Measurements from ENCODE around the gene CHI3L1. TPM values are rescaled to one million over a fixed set of nuclear protein-coding genes. Genes with fewer than 3 reads are reported as not detected.

CHI3L1 gene
- total and polyA plus RNA-seq, 4 donors, result 1.1 to 14.2 (median 1.9) TPM

GRCh38 chr1:203171341-203172183, 14.9 kb downstream of the CHI3L1 start:
- H3K9me3 ChIP-seq (ENCODE audit: control insufficient read depth, insufficient read depth, low read length), result no peaks in the 10 kb centered on the region
- no peak overlapping the region for H3K27ac ChIP-seq (ENCODE audit: low read depth, low read length)
- peaks cover 5% of the 10 kb centered on the region for H3K4me1 ChIP-seq (ENCODE audit: control insufficient read depth, insufficient read depth, low read length)
- no peaks in the 10 kb centered on the region for H3K27me3 ChIP-seq (ENCODE audit: control insufficient read depth, insufficient read depth, low read length)
- no peak for DNase-seq (ENCODE audit: low read depth in 4 of 6, low spot score in 6 of 6)
- H3K4me3 ChIP-seq (ENCODE audit: low read depth, low read length), result no peak overlapping the region
- peaks cover 34% of the 10 kb centered on the region for H3K36me3 ChIP-seq (ENCODE audit: control insufficient read depth, insufficient read depth, low read length)
- 95% methylated on average over 22 of the region's 22 CpGs for WGBS (ENCODE audit: insufficient coverage)

DNA sequence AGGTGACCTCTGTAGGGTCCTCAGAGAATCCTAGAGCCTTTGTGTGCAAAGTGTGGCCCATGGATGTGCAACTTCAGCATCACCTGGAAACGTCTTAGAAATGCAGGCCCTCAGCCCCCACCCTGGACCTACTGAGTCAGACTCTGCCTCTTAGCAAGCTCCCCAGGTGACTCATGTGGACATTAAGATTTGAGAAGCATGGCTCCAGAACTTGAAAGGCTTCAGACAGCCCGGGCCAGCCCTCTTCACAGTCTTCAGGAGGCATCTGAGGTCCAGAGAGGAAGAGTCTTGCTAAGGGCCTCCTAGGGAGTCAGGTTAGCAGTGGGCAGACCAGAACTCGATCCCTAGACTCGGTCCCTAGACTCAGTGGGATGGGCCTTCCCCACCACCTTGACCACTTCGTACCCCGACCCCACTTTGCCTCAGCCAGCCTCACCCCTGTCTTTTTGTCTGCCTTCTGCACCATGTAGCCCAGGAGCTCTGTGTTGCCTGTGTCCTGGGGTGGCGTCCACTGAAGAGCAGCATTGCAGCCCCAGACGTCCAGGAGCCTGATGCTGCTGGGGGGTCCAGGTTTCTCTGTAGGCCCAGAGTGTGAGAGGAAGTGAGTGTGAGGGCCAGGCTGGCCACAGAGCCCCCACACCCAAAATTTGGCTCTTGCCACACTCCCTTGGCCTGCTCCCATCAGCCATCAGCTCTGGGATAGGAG, 15.7 kb downstream of the CHI3L1 start:
- H3K27me3 ChIP-seq (ENCODE audit: control insufficient read depth, insufficient read depth, low read length), result no peaks in the 10 kb centered on the region
- no peak for DNase-seq (ENCODE audit: low read depth in 4 of 6, low spot score in 6 of 6)
- H3K4me1 ChIP-seq (ENCODE audit: control insufficient read depth, insufficient read depth, low read length), result peaks cover 5% of the 10 kb centered on the region
- H3K27ac ChIP-seq (ENCODE audit: low read depth, low read length), result no peak overlapping the region
- H3K4me3 ChIP-seq (ENCODE audit: low read depth, low read length), result no peak overlapping the region
- peaks cover 42% of the 10 kb centered on the region for H3K36me3 ChIP-seq (ENCODE audit: control insufficient read depth, insufficient read depth, low read length)
- no peaks in the 10 kb centered on the region for H3K9me3 ChIP-seq (ENCODE audit: control insufficient read depth, insufficient read depth, low read length)
- 90% methylated on average over 8 of the region's 8 CpGs for WGBS (ENCODE audit: insufficient coverage)

- Histone ChIP-seq H3K27ac (ENCODE audit: low read depth, low read length) (no peak overlapping the region), H3K9me3 (ENCODE audit: control insufficient read depth, insufficient read depth, low read length) (no peaks in the 10 kb centered on the region)
Measured at GRCh38 chr1:203169770-203170520, 16.6 kb downstream of the CHI3L1 start.

GRCh38 chr1:203168991-203169390, 17.5 kb downstream of the CHI3L1 start:
- H3K27ac ChIP-seq (ENCODE audit: low read depth, low read length), result no peak overlapping the region

More at GRCh38 chr1:203169770-203170520, 16.6 kb downstream of the CHI3L1 start:
- no peaks in the 10 kb centered on the region for H3K4me1 ChIP-seq (ENCODE audit: control insufficient read depth, insufficient read depth, low read length)
- no peak for DNase-seq (ENCODE audit: low read depth in 4 of 6, low spot score in 6 of 6)
- H3K4me3 ChIP-seq (ENCODE audit: low read depth, low read length), result no peak overlapping the region
- peaks cover 50% of the 10 kb centered on the region for H3K36me3 ChIP-seq (ENCODE audit: control insufficient read depth, insufficient read depth, low read length)
- no peaks in the 10 kb centered on the region for H3K27me3 ChIP-seq (ENCODE audit: control insufficient read depth, insufficient read depth, low read length)
- 90% methylated on average over 12 of the region's 21 CpGs for WGBS (ENCODE audit: insufficient coverage)

GRCh38 chr1:203168256-203168786, 18.2 kb downstream of the CHI3L1 start:
- H3K36me3 ChIP-seq (ENCODE audit: control insufficient read depth, insufficient read depth, low read length), result peaks cover 51% of the 10 kb centered on the region
- no peak overlapping the region for H3K27ac ChIP-seq (ENCODE audit: low read depth, low read length)
- no peaks in the 10 kb centered on the region for H3K4me1 ChIP-seq (ENCODE audit: control insufficient read depth, insufficient read depth, low read length)
- no peak for DNase-seq (ENCODE audit: low read depth in 4 of 6, low spot score in 6 of 6)
- no peaks in the 10 kb centered on the region for H3K9me3 ChIP-seq (ENCODE audit: control insufficient read depth, insufficient read depth, low read length)
- no peaks in the 10 kb centered on the region for H3K27me3 ChIP-seq (ENCODE audit: control insufficient read depth, insufficient read depth, low read length)
- WGBS (ENCODE audit: insufficient coverage), result 96% methylated on average over 5 of the region's 12 CpGs
- no peak overlapping the region for H3K4me3 ChIP-seq (ENCODE audit: low read depth, low read length)

More at GRCh38 chr1:203168991-203169390, 17.5 kb downstream of the CHI3L1 start:
- H3K4me1 ChIP-seq (ENCODE audit: control insufficient read depth, insufficient read depth, low read length), result no peaks in the 10 kb centered on the region
- 95% methylated on average over 3 of the region's 9 CpGs for WGBS (ENCODE audit: insufficient coverage)
- no peaks in the 10 kb centered on the region for H3K27me3 ChIP-seq (ENCODE audit: control insufficient read depth, insufficient read depth, low read length)
- no peaks in the 10 kb centered on the region for H3K9me3 ChIP-seq (ENCODE audit: control insufficient read depth, insufficient read depth, low read length)
- peaks cover 51% of the 10 kb centered on the region for H3K36me3 ChIP-seq (ENCODE audit: control insufficient read depth, insufficient read depth, low read length)
- DNase-seq (ENCODE audit: low read depth in 4 of 6, low spot score in 6 of 6), result no peak
- no peak overlapping the region for H3K4me3 ChIP-seq (ENCODE audit: low read depth, low read length)

DNA sequence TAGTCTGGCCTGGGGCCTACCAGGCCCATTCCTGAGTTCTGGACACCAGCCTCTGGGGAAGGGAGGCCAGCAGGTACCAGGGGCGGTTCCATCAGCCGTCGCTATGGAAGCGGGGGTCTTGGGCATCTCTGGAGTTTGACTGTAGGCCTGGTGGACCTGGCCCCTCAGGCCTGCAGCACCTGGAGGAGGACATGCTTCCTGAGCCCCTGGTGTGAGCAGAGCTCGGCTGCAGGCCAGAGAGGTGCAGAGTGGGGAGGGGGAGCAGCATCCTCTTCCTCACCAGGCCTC, 18.6 kb downstream of the CHI3L1 start:
- 87% methylated on average over 5 of the region's 5 CpGs for WGBS (ENCODE audit: insufficient coverage)
- H3K4me3 ChIP-seq (ENCODE audit: low read depth, low read length), result no peak overlapping the region
- no peak for DNase-seq (ENCODE audit: low read depth in 4 of 6, low spot score in 6 of 6)
- H3K4me1 ChIP-seq (ENCODE audit: control insufficient read depth, insufficient read depth, low read length), result no peaks in the 10 kb centered on the region
- H3K27ac ChIP-seq (ENCODE audit: low read depth, low read length), result no peak overlapping the region
- peaks cover 52% of the 10 kb centered on the region for H3K36me3 ChIP-seq (ENCODE audit: control insufficient read depth, insufficient read depth, low read length)
- H3K9me3 ChIP-seq (ENCODE audit: control insufficient read depth, insufficient read depth, low read length), result no peaks in the 10 kb centered on the region
- no peaks in the 10 kb centered on the region for H3K27me3 ChIP-seq (ENCODE audit: control insufficient read depth, insufficient read depth, low read length)

DNA sequence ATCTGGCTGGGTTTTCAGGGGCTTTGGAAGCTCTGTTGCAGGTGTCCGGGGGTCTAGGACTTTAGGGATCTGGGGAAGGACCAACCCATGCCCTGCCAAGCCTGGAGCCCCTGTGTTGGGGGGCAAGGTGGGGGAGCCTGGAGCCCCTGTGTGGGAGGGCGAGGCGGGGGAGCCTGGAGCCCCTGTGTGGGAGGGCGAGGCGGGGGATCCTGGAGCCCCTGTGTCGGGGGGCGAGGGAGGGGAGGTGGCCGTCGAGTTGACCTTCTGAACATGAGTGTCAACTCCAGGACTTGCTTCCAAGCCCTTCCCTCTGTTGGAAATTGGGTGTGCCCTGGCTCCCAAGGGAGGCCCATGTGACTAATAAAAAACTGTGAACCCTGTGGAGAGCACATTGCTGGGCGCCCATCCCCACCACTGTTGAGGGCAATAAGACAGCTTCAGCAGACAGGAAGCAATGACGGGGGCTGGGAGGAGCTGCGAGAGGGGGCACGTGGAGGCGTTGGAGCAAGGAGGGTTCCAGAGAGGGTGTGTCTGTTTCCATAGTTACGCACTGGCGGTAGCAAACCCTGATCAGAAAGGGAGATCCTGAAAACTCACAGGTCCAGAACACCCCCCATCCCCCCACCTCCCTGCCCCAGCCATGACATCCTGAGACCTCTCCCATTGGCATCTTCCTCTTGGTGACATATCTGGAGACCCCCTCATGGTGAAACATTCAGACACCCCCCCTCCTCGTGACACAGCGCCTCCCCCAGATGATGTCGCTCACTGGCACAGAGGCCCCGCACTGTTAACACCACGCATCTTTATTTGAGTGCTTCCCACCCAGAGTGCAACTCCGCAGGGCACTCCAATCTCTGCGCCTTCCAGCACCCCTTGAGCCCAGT, 19.2 kb downstream of the CHI3L1 start:
- H3K36me3 ChIP-seq (ENCODE audit: control insufficient read depth, insufficient read depth, low read length), result peaks cover 57% of the 10 kb centered on the region
- WGBS (ENCODE audit: insufficient coverage), result 85% methylated on average over 14 of the region's 23 CpGs
- H3K4me3 ChIP-seq (ENCODE audit: low read depth, low read length), result no peak overlapping the region
- no peaks in the 10 kb centered on the region for H3K4me1 ChIP-seq (ENCODE audit: control insufficient read depth, insufficient read depth, low read length)
- H3K9me3 ChIP-seq (ENCODE audit: control insufficient read depth, insufficient read depth, low read length), result no peaks in the 10 kb centered on the region
- no peak for DNase-seq (ENCODE audit: low read depth in 4 of 6, low spot score in 6 of 6)
- no peaks in the 10 kb centered on the region for H3K27me3 ChIP-seq (ENCODE audit: control insufficient read depth, insufficient read depth, low read length)
- H3K27ac ChIP-seq (ENCODE audit: low read depth, low read length), result no peak overlapping the region

DNA sequence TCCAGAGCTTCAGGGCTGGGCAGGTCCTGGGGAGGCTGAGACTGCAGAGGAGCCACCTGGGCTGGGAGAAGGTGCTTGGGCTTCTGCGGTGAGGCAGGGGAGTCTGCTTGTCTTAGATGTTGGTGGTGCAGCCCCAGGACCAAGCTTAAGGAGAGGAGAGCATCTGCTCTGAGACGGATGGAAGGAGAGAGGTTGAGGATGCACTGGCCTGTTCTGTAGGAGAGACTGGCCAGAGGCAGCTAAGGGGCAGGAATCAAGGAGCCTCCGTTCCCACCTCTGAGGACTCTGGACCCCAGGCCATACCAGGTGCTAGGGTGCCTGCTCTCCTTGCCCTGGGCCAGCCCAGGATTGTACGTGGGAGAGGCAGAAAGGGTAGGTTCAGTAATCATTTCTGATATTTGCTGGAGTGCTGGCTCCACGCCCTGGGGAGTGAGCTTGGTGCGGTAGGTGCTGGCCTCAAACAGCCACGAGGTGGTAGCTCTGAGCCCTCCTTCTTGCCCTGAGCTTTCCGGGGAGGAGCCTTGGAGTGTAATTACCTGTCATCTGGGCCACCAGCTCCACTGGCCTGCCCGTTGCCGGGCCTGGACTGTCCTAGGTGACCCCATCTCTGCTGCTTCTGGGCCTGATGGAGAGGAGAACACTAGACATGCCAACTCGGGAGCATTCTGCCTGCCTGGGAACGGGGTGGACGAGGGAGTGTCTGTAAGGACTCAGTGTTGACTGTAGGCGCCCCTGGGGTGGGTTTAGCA, 20.1 kb downstream of the CHI3L1 start:
- no peak for DNase-seq (ENCODE audit: low read depth in 4 of 6, low spot score in 6 of 6)
- peaks cover 62% of the 10 kb centered on the region for H3K36me3 ChIP-seq (ENCODE audit: control insufficient read depth, insufficient read depth, low read length)
- H3K27me3 ChIP-seq (ENCODE audit: control insufficient read depth, insufficient read depth, low read length), result no peaks in the 10 kb centered on the region
- WGBS (ENCODE audit: insufficient coverage), result 75% methylated on average over 13 of the region's 14 CpGs
- no peaks in the 10 kb centered on the region for H3K9me3 ChIP-seq (ENCODE audit: control insufficient read depth, insufficient read depth, low read length)
- H3K4me1 ChIP-seq (ENCODE audit: control insufficient read depth, insufficient read depth, low read length), result no peaks in the 10 kb centered on the region
- H3K4me3 ChIP-seq (ENCODE audit: low read depth, low read length), result no peak overlapping the region
- no peak overlapping the region for H3K27ac ChIP-seq (ENCODE audit: low read depth, low read length)
